SK-N-MC (cell line): ENCODE data around the gene PTCRA.

Experiments used
- EZH2 ChIP-seq: fragments of 200-600 bp; sonication (generic); IDR thresholded peaks from one replicate; pipeline ENCODE4 v1.6.1; 2017; ENCODE audit warnings: antibody characterized with exemption
- FOXP2 ChIP-seq: optimal IDR thresholded peaks from 2 replicates; pipeline ENCODE3; 2011; ENCODE audit warnings: mild to moderate bottlenecking, moderate library complexity; ENCODE audit not compliant: insufficient read depth; ENCODE audit errors: extremely low read length, control extremely low read depth
- POLR2AphosphoS5 ChIP-seq: IDR thresholded peaks from 2 replicates; pipeline ENCODE4 v1.6.1; 2012; ENCODE audit warnings: mild to moderate bottlenecking, low read depth, low read length, borderline replicate concordance

GRCh38 chr6:42873313-42873712 is 42.5 kb upstream of the PTCRA start:
- TF ChIP-seq EZH2 (no peak), POLR2AphosphoS5 (no peak), FOXP2 (no peak)
